Adipocyte (in vitro differentiated cells): Measurements from ENCODE around the gene ACSM5.

Experiments used
- DNase-seq: peaks from one replicate; pipeline ENCODE4 v3.0.0-alpha.2; 2015; ENCODE audit warnings: low read depth
- H3K27me3 ChIP-seq: replicated peaks from 2 replicates; pipeline ENCODE4 v1.7.0; 2013; ENCODE audit warnings: mild to moderate bottlenecking, low read length, moderate library complexity; ENCODE audit not compliant: control insufficient read depth, insufficient read depth
- H3K36me3 ChIP-seq: 2 replicates; pipeline ENCODE4 v1.7.0; 2013; ENCODE audit warnings: low read length, mild to moderate bottlenecking, moderate library complexity; ENCODE audit not compliant: control insufficient read depth, insufficient read depth, severe bottlenecking
- H3K4me1 ChIP-seq: 2 replicates; pipeline ENCODE4 v1.7.0; 2013; ENCODE audit warnings: mild to moderate bottlenecking, low read length, moderate library complexity; ENCODE audit not compliant: control insufficient read depth, insufficient read depth
- H3K4me3 ChIP-seq: 2 replicates; pipeline ENCODE4 v1.7.0; 2013; ENCODE audit warnings: mild to moderate bottlenecking, low read length, moderate library complexity
- H3K9ac ChIP-seq: 2 replicates; pipeline ENCODE4 v1.7.0; 2013; ENCODE audit warnings: mild to moderate bottlenecking, low read length, moderate library complexity
- H3K9me3 ChIP-seq: 2 replicates; pipeline ENCODE4 v1.7.0; 2013; ENCODE audit warnings: mild to moderate bottlenecking, low read length, moderate library complexity; ENCODE audit not compliant: control insufficient read depth

Gene ACSM5, protein sequence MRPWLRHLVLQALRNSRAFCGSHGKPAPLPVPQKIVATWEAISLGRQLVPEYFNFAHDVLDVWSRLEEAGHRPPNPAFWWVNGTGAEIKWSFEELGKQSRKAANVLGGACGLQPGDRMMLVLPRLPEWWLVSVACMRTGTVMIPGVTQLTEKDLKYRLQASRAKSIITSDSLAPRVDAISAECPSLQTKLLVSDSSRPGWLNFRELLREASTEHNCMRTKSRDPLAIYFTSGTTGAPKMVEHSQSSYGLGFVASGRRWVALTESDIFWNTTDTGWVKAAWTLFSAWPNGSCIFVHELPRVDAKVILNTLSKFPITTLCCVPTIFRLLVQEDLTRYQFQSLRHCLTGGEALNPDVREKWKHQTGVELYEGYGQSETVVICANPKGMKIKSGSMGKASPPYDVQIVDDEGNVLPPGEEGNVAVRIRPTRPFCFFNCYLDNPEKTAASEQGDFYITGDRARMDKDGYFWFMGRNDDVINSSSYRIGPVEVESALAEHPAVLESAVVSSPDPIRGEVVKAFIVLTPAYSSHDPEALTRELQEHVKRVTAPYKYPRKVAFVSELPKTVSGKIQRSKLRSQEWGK

GRCh38 chr16:20409398-20410120 lies at the start of gene ACSM5:
ACSM5 (plus strand) TSS chr16:20409534; CDS start chr16:20411485, 1,951 bp downstream.
- Histone ChIP-seq H3K4me3 (peak within 1 kb of the TSS; percentile 63), H3K9me3 (no peaks in the 10 kb centered on the region), H3K4me1 (peaks cover 12% of the 10 kb centered on the region), H3K9ac (peak within 1 kb of the TSS; percentile 83), H3K27me3 (no peaks in the 10 kb centered on the region), H3K36me3 (no peaks in the 10 kb centered on the region)
- DNase-seq = no peak

GRCh38 chr16:20359997-20360396 lies 49.3 kb upstream of the ACSM5 start:
- no peaks in the 10 kb centered on the region for H3K4me1 ChIP-seq
- no peak overlapping the region for H3K9ac ChIP-seq
- no peak overlapping the region for H3K4me3 ChIP-seq
- peaks cover 3% of the 10 kb centered on the region for H3K9me3 ChIP-seq
- peaks cover 14% of the 10 kb centered on the region for H3K27me3 ChIP-seq
- no peaks in the 10 kb centered on the region for H3K36me3 ChIP-seq
- DNase-seq = no peak

DNA sequence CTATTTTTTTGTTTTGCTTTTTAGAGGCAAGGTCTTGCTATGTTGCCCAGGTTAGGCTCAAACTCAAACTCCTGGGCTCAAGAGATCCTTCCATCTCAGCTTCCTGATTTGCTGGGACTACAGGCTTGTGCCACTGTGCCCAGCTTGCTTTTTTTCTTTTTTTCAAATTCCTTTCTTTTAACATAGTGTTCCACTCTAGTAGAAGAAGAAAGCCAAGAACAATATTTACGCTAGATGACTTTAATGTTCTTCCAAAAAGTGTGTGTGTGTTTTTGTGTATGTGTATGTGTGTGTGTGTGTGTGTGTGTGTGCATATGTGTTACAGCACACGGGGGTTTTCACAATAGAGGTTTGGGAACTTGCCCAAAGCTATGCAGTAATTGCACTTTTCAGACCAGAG lies 46.1 kb upstream of the ACSM5 start:
- Histone ChIP-seq H3K36me3 (no peaks in the 10 kb centered on the region), H3K9ac (no peak overlapping the region), H3K9me3 (no peaks in the 10 kb centered on the region), H3K27me3 (peaks cover 23% of the 10 kb centered on the region), H3K4me1 (no peaks in the 10 kb centered on the region), H3K4me3 (no peak overlapping the region)
- DNase-seq = no peak

GRCh38 chr16:20364051-20364450 lies 45.3 kb upstream of the ACSM5 start:
- H3K9ac ChIP-seq = no peak overlapping the region
- no peaks in the 10 kb centered on the region for H3K36me3 ChIP-seq
- DNase-seq = no peak
- H3K4me3 ChIP-seq = no peak overlapping the region
- no peaks in the 10 kb centered on the region for H3K9me3 ChIP-seq
- no peaks in the 10 kb centered on the region for H3K4me1 ChIP-seq
- peaks cover 24% of the 10 kb centered on the region for H3K27me3 ChIP-seq

DNA sequence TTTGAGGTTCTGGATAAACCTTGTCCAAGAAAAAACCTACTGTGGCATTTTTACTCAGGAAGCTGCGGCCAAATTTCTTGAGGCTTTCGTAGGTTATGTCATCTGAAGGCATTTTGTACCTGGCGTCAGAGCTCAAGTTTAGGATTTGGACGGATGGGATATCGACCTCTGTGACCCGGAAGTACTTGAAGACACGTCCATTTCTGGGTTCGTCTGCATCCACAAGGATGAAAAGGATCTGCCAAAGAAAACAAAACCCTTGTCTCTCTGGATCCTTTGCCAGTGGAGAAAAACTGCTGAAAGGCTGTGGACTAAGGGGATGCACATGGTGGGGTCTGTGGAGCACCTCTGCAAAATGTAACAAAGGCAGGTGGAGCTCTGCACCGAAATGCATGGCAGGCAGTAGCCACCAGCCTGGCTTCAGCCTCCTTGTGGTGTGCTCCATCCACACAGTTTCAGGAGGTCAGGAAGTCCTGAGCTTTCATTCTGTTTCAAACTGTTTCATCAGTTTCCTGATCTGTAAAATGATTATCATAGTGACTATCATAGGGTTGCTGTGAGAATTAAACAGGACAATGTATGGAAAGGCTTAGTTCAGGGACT lies 39.8 kb upstream of the ACSM5 start:
- Histone ChIP-seq H3K9me3 (peaks cover 5% of the 10 kb centered on the region), H3K9ac (no peak overlapping the region), H3K4me1 (no peaks in the 10 kb centered on the region), H3K27me3 (peaks cover 14% of the 10 kb centered on the region), H3K36me3 (no peaks in the 10 kb centered on the region), H3K4me3 (no peak overlapping the region)
- no peak for DNase-seq

DNA sequence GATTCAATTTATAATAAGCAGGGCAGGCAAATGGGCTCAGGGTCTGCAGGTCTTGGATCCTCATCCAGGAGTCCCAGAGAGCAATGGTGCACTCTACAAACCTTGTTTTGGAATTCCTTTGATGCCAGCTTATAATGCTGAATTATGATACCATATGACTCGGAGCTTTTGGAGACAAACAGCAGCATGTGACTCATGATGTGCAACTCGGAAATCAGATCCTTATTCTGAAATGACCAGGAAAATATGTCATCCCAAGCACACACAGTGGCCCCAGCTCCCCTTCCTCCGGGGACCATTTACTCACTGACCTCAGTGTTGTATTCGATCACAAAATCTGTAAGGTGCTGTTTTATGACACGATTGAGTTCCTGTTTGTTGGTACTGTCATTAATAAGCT lies 36.6 kb upstream of the ACSM5 start:
- H3K9me3 ChIP-seq = peaks cover 5% of the 10 kb centered on the region
- no peak overlapping the region for H3K4me3 ChIP-seq
- no peaks in the 10 kb centered on the region for H3K4me1 ChIP-seq

GRCh38 chr16:20377181-20377580 lies 32.2 kb upstream of the ACSM5 start:
- DNase-seq = no peak
- H3K36me3 ChIP-seq = no peaks in the 10 kb centered on the region
- no peak overlapping the region for H3K9ac ChIP-seq
- H3K9me3 ChIP-seq = peaks cover 5% of the 10 kb centered on the region
- H3K4me1 ChIP-seq = no peaks in the 10 kb centered on the region
- peaks cover 19% of the 10 kb centered on the region for H3K27me3 ChIP-seq
- H3K4me3 ChIP-seq = no peak overlapping the region

More for the DNA sequence above, 36.6 kb upstream of the ACSM5 start:
- H3K27me3 ChIP-seq = peaks cover 13% of the 10 kb centered on the region
- no peak overlapping the region for H3K9ac ChIP-seq
- no peak for DNase-seq
- H3K36me3 ChIP-seq = no peaks in the 10 kb centered on the region

DNA sequence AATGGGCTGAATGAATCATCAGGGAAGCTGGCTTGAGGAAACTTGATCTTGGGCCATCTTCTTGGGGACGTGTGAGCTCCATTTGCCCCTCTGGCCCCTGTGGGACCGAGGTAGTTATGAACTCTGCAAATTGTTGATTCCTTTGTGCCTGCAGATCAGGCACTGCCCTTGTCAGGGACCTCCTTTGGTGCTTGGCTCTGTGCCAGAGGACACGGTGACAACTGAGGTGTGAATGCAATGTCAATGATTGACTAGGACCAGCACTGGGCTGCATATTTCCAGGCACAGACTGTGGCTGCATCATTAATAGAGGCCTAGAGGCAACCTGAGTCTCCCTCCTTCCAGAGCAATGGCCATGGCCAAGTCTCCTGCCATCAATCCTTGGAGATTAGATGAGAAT lies 28.6 kb upstream of the ACSM5 start:
- no peaks in the 10 kb centered on the region for H3K9me3 ChIP-seq

DNA sequence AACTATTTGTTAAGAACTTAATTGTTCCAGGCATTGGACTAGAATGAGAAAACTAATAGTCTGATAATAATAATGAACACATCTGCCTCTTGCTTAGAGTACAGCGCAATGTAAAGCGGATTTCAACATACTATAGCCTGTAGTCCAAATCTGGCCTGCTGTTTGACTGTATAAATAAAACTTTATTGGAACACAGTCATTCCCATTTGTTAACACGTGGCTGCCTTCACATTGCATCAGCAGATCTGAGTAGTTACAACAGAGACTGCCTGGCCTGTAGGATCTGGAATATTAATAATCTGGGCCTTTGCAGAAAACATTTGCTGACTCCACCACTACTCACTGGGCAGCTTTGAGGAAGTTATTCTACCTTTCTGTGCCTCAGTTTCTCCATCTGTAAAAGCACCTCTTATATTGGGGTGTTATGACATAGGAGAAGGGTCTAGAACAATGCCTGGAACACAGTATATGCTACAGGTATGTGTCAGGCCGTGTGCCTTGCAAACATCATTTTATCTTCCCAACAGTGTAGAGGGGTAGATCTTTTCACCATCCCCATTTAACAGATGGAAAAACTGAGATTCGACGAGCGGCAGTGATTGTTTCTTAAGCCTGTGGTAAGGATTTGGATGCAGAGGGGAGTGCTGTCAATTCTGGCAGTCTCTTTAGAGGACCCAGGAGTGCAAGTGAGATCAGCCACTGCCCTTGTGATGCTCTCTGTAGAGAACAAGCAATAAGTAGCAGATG lies 27.0 kb upstream of the ACSM5 start:
- no peak overlapping the region for H3K4me3 ChIP-seq
- no peaks in the 10 kb centered on the region for H3K9me3 ChIP-seq
- H3K4me1 ChIP-seq = no peaks in the 10 kb centered on the region

More for the DNA sequence above, 28.6 kb upstream of the ACSM5 start:
- Histone ChIP-seq H3K4me3 (no peak overlapping the region), H3K9ac (no peak overlapping the region), H3K36me3 (no peaks in the 10 kb centered on the region), H3K4me1 (no peaks in the 10 kb centered on the region), H3K27me3 (peaks cover 31% of the 10 kb centered on the region)
- DNase-seq = no peak

GRCh38 chr16:20383106-20384029 lies 26.0 kb upstream of the ACSM5 start:
- no peaks in the 10 kb centered on the region for H3K36me3 ChIP-seq
- no peak overlapping the region for H3K9ac ChIP-seq
- no peak overlapping the region for H3K4me3 ChIP-seq
- H3K4me1 ChIP-seq = no peaks in the 10 kb centered on the region
- H3K9me3 ChIP-seq = no peaks in the 10 kb centered on the region
- peak; percentile 80 for DNase-seq
- H3K27me3 ChIP-seq = peaks cover 40% of the 10 kb centered on the region

More for the DNA sequence above, 27.0 kb upstream of the ACSM5 start:
- Histone ChIP-seq H3K27me3 (peaks cover 40% of the 10 kb centered on the region), H3K36me3 (no peaks in the 10 kb centered on the region), H3K9ac (no peak overlapping the region)
- DNase-seq = no peak
